HepG2 (cell line): ENCODE data around the gene CENATAC. TPM values are rescaled to one million over a fixed set of nuclear protein-coding genes. Genes with fewer than 3 reads are reported as not detected.

ENCODE experiments used
- ARNTL ChIP-seq: sonication (generic); formaldehyde crosslinking; IDR thresholded peaks from 2 replicates; pipeline ENCODE4 v1.4.0; 2020; ENCODE audit warnings: mild to moderate bottlenecking, missing genetic modification reagents
- EHMT2 ChIP-seq: fragments of 200-600 bp; sonication (generic); IDR thresholded peaks from 2 replicates; pipeline ENCODE4 v1.7.0; 2017; ENCODE audit warnings: antibody characterized with exemption, low read depth, low read length, borderline replicate concordance
- GABPA ChIP-seq, 2 experiments: IDR thresholded peaks; 2 replicates each; pipeline ENCODE4 v1.6.1; 2011 to 2016; ENCODE audit warnings: low read depth in 2 of 2, low read length in 1 of 2, missing biosample characterization in 1 of 2, missing genetic modification characterization in 1 of 2
- HNRNPLL ChIP-seq: fragments of 200-400 bp; formaldehyde crosslinking; IDR thresholded peaks from 2 replicates; pipeline ENCODE4 v1.6.1; 2017; ENCODE audit warnings: mild to moderate bottlenecking, low read depth, low read length; ENCODE audit not compliant: poor library complexity, severe bottlenecking
- NR2F2 ChIP-seq: IDR thresholded peaks from 2 replicates; pipeline ENCODE4 v1.6.1; 2012; ENCODE audit warnings: low read depth, inconsistent platforms, borderline replicate concordance
- PAF1 ChIP-seq: IDR thresholded peaks from 2 replicates; pipeline ENCODE4 v1.6.1; 2016; ENCODE audit warnings: missing genetic modification reagents, missing compliant biosample characterization
- PPARG ChIP-seq: conservative IDR thresholded peaks from 2 replicates; pipeline ENCODE4 v1.6.1; 2016; ENCODE audit warnings: missing biosample characterization, missing genetic modification reagents
- SP5 ChIP-seq: IDR thresholded peaks from 2 replicates; pipeline ENCODE4 v1.6.1; 2016; ENCODE audit warnings: low read depth, borderline replicate concordance
- TOE1 ChIP-seq: sonication (generic); formaldehyde crosslinking; IDR thresholded peaks from 2 replicates; pipeline ENCODE4 v1.4.0; 2020; ENCODE audit warnings: mild to moderate bottlenecking, missing genetic modification reagents
- WIZ ChIP-seq: sonication (generic); formaldehyde crosslinking; IDR thresholded peaks from 2 replicates; pipeline ENCODE4 v1.5.1; 2020; ENCODE audit warnings: mild to moderate bottlenecking, missing genetic modification reagents
- ZBTB7B ChIP-seq: sonication (generic); formaldehyde crosslinking; IDR thresholded peaks from 2 replicates; pipeline ENCODE4 v1.4.0; 2020; ENCODE audit warnings: missing genetic modification reagents
- ZNF180 ChIP-seq: sonication (generic); formaldehyde crosslinking; IDR thresholded peaks from 2 replicates; pipeline ENCODE4 v1.4.0; 2020; ENCODE audit warnings: low read depth, missing genetic modification reagents, borderline replicate concordance
- ZNF547 ChIP-seq: sonication (generic); formaldehyde crosslinking; IDR thresholded peaks from 2 replicates; pipeline ENCODE4 v1.5.1; 2020; ENCODE audit warnings: mild to moderate bottlenecking, missing genetic modification reagents
- ZNF879 ChIP-seq: sonication (generic); formaldehyde crosslinking; IDR thresholded peaks from 2 replicates; pipeline ENCODE4 v1.8.1; 2023; ENCODE audit warnings: missing genetic modification reagents
- ZNF891 ChIP-seq: sonication (generic); formaldehyde crosslinking; IDR thresholded peaks from 2 replicates; pipeline ENCODE4 v1.5.0; 2020; ENCODE audit warnings: mild to moderate bottlenecking, missing genetic modification reagents
- ZSCAN25 ChIP-seq: sonication (generic); formaldehyde crosslinking; IDR thresholded peaks from 2 replicates; pipeline ENCODE4 v1.8.0; 2022; ENCODE audit warnings: mild to moderate bottlenecking, missing genetic modification reagents
- polyA plus RNA-seq, 8 experiments: library from polyadenylated mRNA; depleted of rRNA in 3 of 8; stranded (reverse) in 7 of 8; unstranded in 1 of 8; fragments of >200 nt; fragmentation: Illumina TruSeq in 4 of 8; extraction: Trizol in 4 of 8; gene quantifications; 2 replicates each; pipeline versions ENCODE4 v1.2.1 to v1.2.3, GENCODE V29; 2011 to 2016; ENCODE audit warnings: low read depth in 4 of 8, missing spikeins in 1 of 8, mixed read lengths in 1 of 8; ENCODE audit not compliant: insufficient read depth in 1 of 8
- total RNA-seq, 5 experiments: library from RNA; depleted of rRNA; stranded (reverse); fragments of >200 nt; fragmentation: Illumina TruSeq; extraction: Trizol; gene quantifications; 2 replicates each; pipeline ENCODE4 v1.2.3, GENCODE V29; 2016; ENCODE audit warnings: low read depth in 1 of 5
- TF ChIP-seq, protein P1 (sequence below): sonication (generic); formaldehyde crosslinking; IDR thresholded peaks from 2 replicates; pipeline ENCODE4 v1.5.1; 2020; ENCODE audit warnings: missing genetic modification reagents, mild to moderate bottlenecking, borderline replicate concordance
- TF ChIP-seq, protein P2 (sequence below): sonication (generic); formaldehyde crosslinking; IDR thresholded peaks from 2 replicates; pipeline ENCODE4 v1.5.0; 2020; ENCODE audit warnings: mild to moderate bottlenecking, low read depth, missing genetic modification reagents, borderline replicate concordance
- TF ChIP-seq, protein P3 (sequence below): sonication (generic); formaldehyde crosslinking; IDR thresholded peaks from 2 replicates; pipeline ENCODE4 v1.4.0; 2020; ENCODE audit warnings: missing genetic modification reagents
- TF ChIP-seq, protein P4 (sequence below): sonication (generic); formaldehyde crosslinking; IDR thresholded peaks from 2 replicates; pipeline ENCODE4 v1.5.0; 2020; ENCODE audit warnings: mild to moderate bottlenecking, missing genetic modification reagents, moderate library complexity

Gene CENATAC
- total and polyA plus RNA-seq, 2 of the 13 experiments (the other 11 are each of a cell fraction or from before 2014, with no cell fraction given): 21.7 to 25.0 TPM

DNA sequence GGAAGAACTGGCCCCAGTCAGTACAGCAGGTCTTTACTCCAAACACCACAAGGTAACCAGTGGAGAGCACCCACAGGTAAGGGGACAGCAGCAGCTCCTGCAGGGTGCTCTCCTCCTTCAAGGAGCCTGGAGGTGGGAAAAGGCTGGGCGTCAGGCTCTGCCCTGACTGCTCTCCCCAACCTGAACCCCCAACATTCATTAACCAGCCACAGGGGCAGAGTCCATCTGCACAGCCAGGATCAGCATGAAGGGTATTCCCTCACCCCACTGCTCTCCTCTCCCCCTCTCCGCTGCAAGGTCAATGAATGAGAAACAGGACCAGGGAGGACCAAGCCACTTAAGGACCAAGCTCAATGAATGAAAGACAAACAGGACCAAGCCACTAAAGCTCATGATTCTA is 29.0 kb downstream of the CENATAC start (continued):
- TF ChIP-seq ZSCAN25 (CRISPR knock-in tag) (0 out of 2 replicates have a peak, but pooled peaks have one; percentile 23), EHMT2 (no peak), PAF1 (no peak), ZNF180 (no peak), SP5 (no peak), GABPA (IDR thresholded peaks at IDR 0.05; ENCODE audit: low read depth, low read length) (no peak), GABPA (CRISPR knock-in tag; IDR thresholded peaks at IDR 0.05; ENCODE audit: low read depth) (no peak), WIZ (CRISPR knock-in tag) (no peak), HNRNPLL (no peak), ARNTL (CRISPR knock-in tag) (no peak), ZBTB7B (CRISPR knock-in tag) (peak; percentile 46; the same call in 1 of the 2 replicates), PPARG (CRISPR knock-in tag) (no peak), TOE1 (no peak), ZNF547 (no peak), NR2F2 (no peak), ZNF879 (CRISPR knock-in tag) (no peak), ZNF891 (CRISPR knock-in tag) (no peak)
- TF ChIP-seq, protein P1, sequence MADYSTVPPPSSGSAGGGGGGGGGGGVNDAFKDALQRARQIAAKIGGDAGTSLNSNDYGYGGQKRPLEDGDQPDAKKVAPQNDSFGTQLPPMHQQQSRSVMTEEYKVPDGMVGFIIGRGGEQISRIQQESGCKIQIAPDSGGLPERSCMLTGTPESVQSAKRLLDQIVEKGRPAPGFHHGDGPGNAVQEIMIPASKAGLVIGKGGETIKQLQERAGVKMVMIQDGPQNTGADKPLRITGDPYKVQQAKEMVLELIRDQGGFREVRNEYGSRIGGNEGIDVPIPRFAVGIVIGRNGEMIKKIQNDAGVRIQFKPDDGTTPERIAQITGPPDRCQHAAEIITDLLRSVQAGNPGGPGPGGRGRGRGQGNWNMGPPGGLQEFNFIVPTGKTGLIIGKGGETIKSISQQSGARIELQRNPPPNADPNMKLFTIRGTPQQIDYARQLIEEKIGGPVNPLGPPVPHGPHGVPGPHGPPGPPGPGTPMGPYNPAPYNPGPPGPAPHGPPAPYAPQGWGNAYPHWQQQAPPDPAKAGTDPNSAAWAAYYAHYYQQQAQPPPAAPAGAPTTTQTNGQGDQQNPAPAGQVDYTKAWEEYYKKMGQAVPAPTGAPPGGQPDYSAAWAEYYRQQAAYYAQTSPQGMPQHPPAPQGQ (CRISPR knock-in tag): no peak
- TF ChIP-seq, protein P2, sequence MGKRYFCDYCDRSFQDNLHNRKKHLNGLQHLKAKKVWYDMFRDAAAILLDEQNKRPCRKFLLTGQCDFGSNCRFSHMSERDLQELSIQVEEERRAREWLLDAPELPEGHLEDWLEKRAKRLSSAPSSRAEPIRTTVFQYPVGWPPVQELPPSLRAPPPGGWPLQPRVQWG (CRISPR knock-in tag): no peak
- TF ChIP-seq, protein P3, sequence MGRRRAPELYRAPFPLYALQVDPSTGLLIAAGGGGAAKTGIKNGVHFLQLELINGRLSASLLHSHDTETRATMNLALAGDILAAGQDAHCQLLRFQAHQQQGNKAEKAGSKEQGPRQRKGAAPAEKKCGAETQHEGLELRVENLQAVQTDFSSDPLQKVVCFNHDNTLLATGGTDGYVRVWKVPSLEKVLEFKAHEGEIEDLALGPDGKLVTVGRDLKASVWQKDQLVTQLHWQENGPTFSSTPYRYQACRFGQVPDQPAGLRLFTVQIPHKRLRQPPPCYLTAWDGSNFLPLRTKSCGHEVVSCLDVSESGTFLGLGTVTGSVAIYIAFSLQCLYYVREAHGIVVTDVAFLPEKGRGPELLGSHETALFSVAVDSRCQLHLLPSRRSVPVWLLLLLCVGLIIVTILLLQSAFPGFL (CRISPR knock-in tag): no peak
- TF ChIP-seq, protein P4, sequence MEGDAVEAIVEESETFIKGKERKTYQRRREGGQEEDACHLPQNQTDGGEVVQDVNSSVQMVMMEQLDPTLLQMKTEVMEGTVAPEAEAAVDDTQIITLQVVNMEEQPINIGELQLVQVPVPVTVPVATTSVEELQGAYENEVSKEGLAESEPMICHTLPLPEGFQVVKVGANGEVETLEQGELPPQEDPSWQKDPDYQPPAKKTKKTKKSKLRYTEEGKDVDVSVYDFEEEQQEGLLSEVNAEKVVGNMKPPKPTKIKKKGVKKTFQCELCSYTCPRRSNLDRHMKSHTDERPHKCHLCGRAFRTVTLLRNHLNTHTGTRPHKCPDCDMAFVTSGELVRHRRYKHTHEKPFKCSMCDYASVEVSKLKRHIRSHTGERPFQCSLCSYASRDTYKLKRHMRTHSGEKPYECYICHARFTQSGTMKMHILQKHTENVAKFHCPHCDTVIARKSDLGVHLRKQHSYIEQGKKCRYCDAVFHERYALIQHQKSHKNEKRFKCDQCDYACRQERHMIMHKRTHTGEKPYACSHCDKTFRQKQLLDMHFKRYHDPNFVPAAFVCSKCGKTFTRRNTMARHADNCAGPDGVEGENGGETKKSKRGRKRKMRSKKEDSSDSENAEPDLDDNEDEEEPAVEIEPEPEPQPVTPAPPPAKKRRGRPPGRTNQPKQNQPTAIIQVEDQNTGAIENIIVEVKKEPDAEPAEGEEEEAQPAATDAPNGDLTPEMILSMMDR (CRISPR knock-in tag): no peak
